ENCODE data around the gene LARGE1. TPM values are rescaled to one million over a fixed set of nuclear protein-coding genes. Genes with fewer than 3 reads are reported as not detected.

The LARGE1 gene
- total and polyA plus RNA-seq, 2 of the 13 experiments (the other 11 are each of a cell fraction or from before 2014, with no cell fraction given) = 8.4 to 11.0 TPM

GRCh38 chr22:33350491-33350890, 569.8 kb downstream of the LARGE1 start:
- intact Hi-C loops (cut with micrococcal nuclease; ENCODE audit: unreplicated experiment) (no loop called here), in situ Hi-C loops (cut with HindIII; ENCODE audit: extremely low pct_ligation_motif_present, low pct_unique_long_range_greater_than_20kb) (no loop called here)
- no peak overlapping the region for H3K4me2 ChIP-seq (ENCODE audit: low read depth, low read length)
- POLR2A ChIA-PET = no interaction called here
- peaks cover 18% of the 10 kb centered on the region for H3K4me1 ChIP-seq (ENCODE audit: insufficient read depth, low read length)
- H3K9me3 ChIP-seq (ENCODE audit: low read length) = no peaks in the 10 kb centered on the region
- H3K9ac ChIP-seq (ENCODE audit: insufficient read depth, low read depth, low read length) = no peak overlapping the region
- DNase-seq (ENCODE audit: low spot score) (no peak), FAIRE-seq (no peak), ATAC-seq (no peak)
- BruUV-seq (replicated peaks) = no TSS peak
- no peak overlapping the region for H3K27ac ChIP-seq (ENCODE audit: extremely low read length, insufficient read depth, low read length)
- H3K4me3 ChIP-seq (replicated peaks in 1 of 3; ENCODE audit: insufficient read depth in 1 of 3, low read depth in 2 of 3, low read length in 3 of 3) = no peak overlapping the region
- H3K36me3 ChIP-seq (replicated peaks in 1 of 2; ENCODE audit: control insufficient read depth in 1 of 2, insufficient read depth in 2 of 2, low read length in 2 of 2) = peaks cover 0 to 1% of the 10 kb centered on the region in 2 experiments; a peak in 1 of 5 replicates
- no peaks in the 10 kb centered on the region for H4K20me1 ChIP-seq (ENCODE audit: insufficient read depth, low read length)
- no peaks in the 10 kb centered on the region for H3K79me2 ChIP-seq (ENCODE audit: insufficient read depth, low read length)
- CTCF ChIA-PET (ENCODE audit: low intra/inter-chr PET ratio, low total read pairs) = no interaction called here
- no peaks in the 10 kb centered on the region for H3K27me3 ChIP-seq (ENCODE audit: control insufficient read depth in 1 of 2, insufficient read depth in 2 of 2, low read length in 2 of 2)
- TF ChIP-seq ATF6 (CRISPR knock-in tag; conservative IDR thresholded peaks at IDR 0.05) (no peak), ZNF7 (CRISPR knock-in tag; IDR thresholded peaks at IDR 0.05) (no peak), NFE2L1 (CRISPR knock-in tag; IDR thresholded peaks at IDR 0.05; ENCODE audit: borderline replicate concordance) (no peak), ZNF720 (CRISPR knock-in tag; IDR thresholded peaks at IDR 0.05) (no peak), HOXA9 (CRISPR knock-in tag; IDR thresholded peaks at IDR 0.05; ENCODE audit: borderline replicate concordance) (no peak), RARA (CRISPR knock-in tag; IDR thresholded peaks at IDR 0.05) (no peak), ZNF274 (CRISPR knock-in tag; IDR thresholded peaks at IDR 0.05) (no peak), MED8 (CRISPR knock-in tag; IDR thresholded peaks at IDR 0.05; ENCODE audit: insufficient replicate concordance) (no peak), RORA (CRISPR knock-in tag; IDR thresholded peaks at IDR 0.05) (no peak), SRSF4 (IDR thresholded peaks at IDR 0.05; ENCODE audit: low read depth, low read length, poor library complexity, severe bottlenecking) (no peak), ATF1 (CRISPR knock-in tag; IDR thresholded peaks at IDR 0.05) (no peak)
- no peak overlapping the region for H2AFZ ChIP-seq (ENCODE audit: low read length)
- WGBS (ENCODE audit: low lambda C conversion rate) = 100% methylated on average over 3 of the region's 8 CpGs
